ENCODE results near the gene REM2.

Gene REM2

GRCh38 chr14:22844221-22845102 lies 38.6 kb upstream of the REM2 start:
- H3K9me3 ChIP-seq (ENCODE audit: insufficient read depth, low read length) = no peaks in the 10 kb centered on the region
- H3K4me2 ChIP-seq (ENCODE audit: low read length) = no peak overlapping the region
- no peaks in the 10 kb centered on the region for H3K27me3 ChIP-seq (ENCODE audit: low read depth, low read length)
- H3K27ac ChIP-seq (ENCODE audit: low read length) = no peak overlapping the region
- H3K79me2 ChIP-seq (ENCODE audit: low read length) = no peaks in the 10 kb centered on the region
- no peaks in the 10 kb centered on the region for H3K4me1 ChIP-seq (ENCODE audit: low read length)
- H3K36me3 ChIP-seq (replicated peaks; ENCODE audit: low read depth, low read length) = no peaks in the 10 kb centered on the region
- no peaks in the 10 kb centered on the region for H4K20me1 ChIP-seq (ENCODE audit: insufficient read depth, low read length)
- no peak overlapping the region for H3K4me3 ChIP-seq (ENCODE audit: low read length)
- no peak overlapping the region for H3K9ac ChIP-seq (ENCODE audit: low read length)
- H2AFZ ChIP-seq (ENCODE audit: low read depth, low read length) = no peak overlapping the region
- TF ChIP-seq EZH2phosphoT487 (IDR thresholded peaks at IDR 0.05; ENCODE audit: low read depth) (no peak), CTCF (IDR thresholded peaks at IDR 0.05; ENCODE audit: low read depth, low read length) (no peak)

- Histone ChIP-seq H3K4me1 (ENCODE audit: low read length) (no peaks in the 10 kb centered on the region), H3K9me3 (ENCODE audit: insufficient read depth, low read length) (no peaks in the 10 kb centered on the region), H3K36me3 (replicated peaks; ENCODE audit: low read depth, low read length) (no peaks in the 10 kb centered on the region), H3K27me3 (ENCODE audit: low read depth, low read length) (no peaks in the 10 kb centered on the region), H2AFZ (ENCODE audit: low read depth, low read length) (no peak overlapping the region), H3K27ac (ENCODE audit: low read length) (no peak overlapping the region), H4K20me1 (ENCODE audit: insufficient read depth, low read length) (no peaks in the 10 kb centered on the region), H3K9ac (ENCODE audit: low read length) (no peak overlapping the region), H3K79me2 (ENCODE audit: low read length) (no peaks in the 10 kb centered on the region), H3K4me3 (ENCODE audit: low read length) (no peak overlapping the region), H3K4me2 (ENCODE audit: low read length) (no peak overlapping the region)
- no peak for TF ChIP-seq EZH2phosphoT487 (IDR thresholded peaks at IDR 0.05; ENCODE audit: low read depth)
- TF ChIP-seq CTCF (IDR thresholded peaks at IDR 0.05; ENCODE audit: low read depth, low read length) = no peak
These were observed 38.0 kb upstream of the REM2 start for GRCh38 chr14:22845103-22845394.

- no peak for TF ChIP-seq CTCF (IDR thresholded peaks at IDR 0.05; ENCODE audit: low read depth, low read length)
- TF ChIP-seq EZH2phosphoT487 (IDR thresholded peaks at IDR 0.05; ENCODE audit: low read depth) = no peak
- Histone ChIP-seq H4K20me1 (ENCODE audit: insufficient read depth, low read length) (no peaks in the 10 kb centered on the region), H3K27ac (ENCODE audit: low read length) (no peak overlapping the region), H3K36me3 (replicated peaks; ENCODE audit: low read depth, low read length) (no peaks in the 10 kb centered on the region), H3K4me1 (ENCODE audit: low read length) (no peaks in the 10 kb centered on the region), H3K79me2 (ENCODE audit: low read length) (no peaks in the 10 kb centered on the region), H3K9ac (ENCODE audit: low read length) (no peak overlapping the region), H3K4me3 (ENCODE audit: low read length) (no peak overlapping the region), H3K4me2 (ENCODE audit: low read length) (no peak overlapping the region), H3K9me3 (ENCODE audit: insufficient read depth, low read length) (no peaks in the 10 kb centered on the region), H2AFZ (ENCODE audit: low read depth, low read length) (no peak overlapping the region), H3K27me3 (ENCODE audit: low read depth, low read length) (no peaks in the 10 kb centered on the region)
These were observed 37.0 kb upstream of the REM2 start for GRCh38 chr14:22845821-22846625.

- Histone ChIP-seq H3K9ac (ENCODE audit: low read length) (no peak overlapping the region), H3K79me2 (ENCODE audit: low read length) (no peaks in the 10 kb centered on the region), H3K4me2 (ENCODE audit: low read length) (no peak overlapping the region), H4K20me1 (ENCODE audit: insufficient read depth, low read length) (no peaks in the 10 kb centered on the region), H3K36me3 (replicated peaks; ENCODE audit: low read depth, low read length) (no peaks in the 10 kb centered on the region), H2AFZ (ENCODE audit: low read depth, low read length) (no peak overlapping the region), H3K4me1 (ENCODE audit: low read length) (no peaks in the 10 kb centered on the region), H3K27me3 (ENCODE audit: low read depth, low read length) (no peaks in the 10 kb centered on the region), H3K4me3 (ENCODE audit: low read length) (no peak overlapping the region), H3K27ac (ENCODE audit: low read length) (no peak overlapping the region), H3K9me3 (ENCODE audit: insufficient read depth, low read length) (no peaks in the 10 kb centered on the region)
- TF ChIP-seq EZH2phosphoT487 (IDR thresholded peaks at IDR 0.05; ENCODE audit: low read depth) (no peak), CTCF (IDR thresholded peaks at IDR 0.05; ENCODE audit: low read depth, low read length) (no peak)
These were observed 36.2 kb upstream of the REM2 start for GRCh38 chr14:22846811-22847307.
